SW 1271 (cell line): ENCODE results near the gene ABHD3.
"Not testable (repeated sequence)": the region's sequence is repeated elsewhere in the genome, so short reads cannot be mapped to it uniquely, and the experiment has no call there.

Experiments used
- DNase-seq, 2 experiments: peaks; one replicate each; lab custom pipeline; 2025; lab: John Stamatoyannopoulos, UW

Gene ABHD3

GRCh38 chr18:21703241-21703820 lies 1.2 kb downstream of the ABHD3 start:
- DNase-seq, result no peak

GRCh38 chr18:21702602-21703001 lies 2.0 kb downstream of the ABHD3 start:
- DNase-seq, result no peak

- no peak for DNase-seq
These were observed 3.0 kb downstream of the ABHD3 start for GRCh38 chr18:21701621-21702020.

DNA sequence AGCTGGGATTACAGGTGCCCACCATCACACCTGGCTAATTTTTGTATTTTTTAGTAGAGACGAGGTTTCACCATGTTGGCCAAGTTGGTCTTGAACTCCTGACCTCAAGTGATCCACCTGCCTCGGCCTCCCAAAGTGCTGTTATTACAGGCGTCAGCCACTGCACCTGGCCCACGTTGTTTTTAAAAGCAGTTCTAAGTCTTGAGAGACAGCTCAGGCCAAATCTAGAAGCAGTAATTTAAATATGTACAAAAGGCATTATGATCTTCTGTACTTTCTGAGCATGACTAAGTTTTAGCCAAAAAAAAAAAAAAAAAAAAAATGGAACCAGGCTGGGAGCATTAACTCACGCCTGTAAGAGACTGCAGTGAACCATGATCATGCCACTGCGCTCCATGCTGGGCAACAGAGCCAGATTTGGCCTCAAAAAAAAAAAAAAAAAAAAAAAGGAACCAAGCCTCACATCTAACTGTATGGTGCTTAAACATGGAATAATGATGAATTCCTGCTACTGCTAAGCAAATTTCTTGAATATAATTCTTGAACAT lies 4.0 kb downstream of the ABHD3 start:
- no peak for DNase-seq

- no peak for DNase-seq
These were observed 11.3 kb downstream of the ABHD3 start for GRCh38 chr18:21693322-21693721.

- DNase-seq, result no peak
These were observed 14.8 kb downstream of the ABHD3 start for GRCh38 chr18:21689736-21690135.

GRCh38 chr18:21686282-21687105 lies 18.1 kb downstream of the ABHD3 start:
- no peak for DNase-seq

- not testable (repeated sequence) for DNase-seq
These were observed 19.0 kb downstream of the ABHD3 start for GRCh38 chr18:21685556-21685981.

DNA sequence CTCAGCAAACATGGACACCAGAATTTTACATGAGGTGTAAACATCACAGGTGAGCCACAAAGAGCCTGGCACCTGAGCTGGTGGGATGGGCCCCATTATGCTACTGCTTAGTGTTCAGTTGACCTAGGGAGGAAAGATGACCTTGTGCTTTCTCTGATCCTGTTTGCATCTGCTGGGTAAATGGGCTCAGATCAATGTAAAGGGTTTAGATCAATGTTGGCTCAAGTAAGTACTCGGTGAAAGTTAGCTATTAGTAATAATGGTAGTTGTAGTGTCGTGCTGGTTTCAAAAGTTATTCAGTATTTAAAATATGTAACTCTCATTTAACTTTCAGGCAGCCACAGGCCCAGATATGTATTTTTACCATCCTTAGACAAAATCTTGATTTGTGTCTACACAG lies 19.8 kb downstream of the ABHD3 start:
- DNase-seq, result no peak

DNA sequence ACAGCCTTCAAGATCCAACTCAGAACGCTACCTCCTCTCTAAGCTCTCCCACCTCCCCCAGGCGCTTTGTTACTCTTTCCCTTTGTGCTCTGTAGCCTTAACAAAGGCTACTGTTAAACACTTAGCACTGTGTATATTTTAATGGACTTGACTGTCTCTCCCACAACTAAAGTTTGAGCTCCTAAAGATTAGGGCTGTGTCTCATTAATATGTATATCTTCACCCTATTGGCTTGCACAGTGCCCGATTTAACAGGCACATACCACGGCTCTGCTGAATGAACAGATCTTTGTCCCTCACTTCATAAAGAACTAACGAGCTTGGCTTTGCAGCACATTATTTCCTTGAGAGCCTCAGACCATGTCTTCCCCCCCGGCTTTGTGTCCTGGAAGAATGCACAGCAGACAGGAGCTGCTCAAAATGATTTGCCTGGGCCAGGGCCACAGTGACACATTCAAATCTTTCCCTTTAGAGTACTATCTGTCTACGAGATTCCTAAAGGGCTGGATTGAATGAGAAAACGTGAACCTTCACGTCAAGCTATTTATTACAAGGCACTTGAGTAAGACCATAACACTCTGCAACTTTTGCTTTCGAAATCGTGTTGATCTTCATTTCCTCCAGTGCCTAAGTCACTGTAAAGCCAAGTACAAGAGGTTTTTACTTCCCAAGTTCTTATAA lies 22.1 kb downstream of the ABHD3 start:
- DNase-seq, result no peak

GRCh38 chr18:21680161-21680560 lies 24.4 kb downstream of the ABHD3 start:
- DNase-seq, result no peak

- DNase-seq, result no peak
These were observed 25.7 kb downstream of the ABHD3 start for GRCh38 chr18:21678859-21679258.

GRCh38 chr18:21675354-21675753 lies 29.2 kb downstream of the ABHD3 start:
- DNase-seq, result not testable (repeated sequence)

- no peak for DNase-seq
These were observed 31.9 kb downstream of the ABHD3 start for GRCh38 chr18:21672521-21673267.

DNA sequence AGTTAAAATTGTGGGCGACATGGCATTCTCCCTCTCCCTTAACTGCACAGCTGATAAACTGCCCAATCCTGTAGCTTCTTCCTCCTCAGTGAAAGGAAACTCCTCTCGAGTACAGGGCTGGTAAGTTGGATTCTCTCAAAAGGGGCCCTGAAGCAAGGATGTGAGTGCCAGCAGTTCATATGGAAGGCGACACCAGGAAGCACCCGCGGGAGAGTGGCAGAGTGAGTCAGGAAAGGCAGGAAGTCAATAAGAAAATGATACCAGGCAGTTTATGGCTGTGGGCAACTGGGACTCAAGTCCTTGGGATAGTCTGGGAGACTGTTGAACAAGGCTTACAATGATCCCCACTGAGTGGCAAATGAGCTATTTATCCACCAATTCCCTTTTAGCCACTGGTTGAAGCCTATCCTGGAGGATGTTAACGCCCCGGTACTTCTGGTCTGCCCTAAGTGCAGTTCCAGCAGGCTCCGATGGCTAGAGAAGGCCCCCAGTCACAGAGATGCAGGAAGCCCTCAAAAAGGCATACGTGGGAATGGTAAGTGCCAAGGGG lies 34.8 kb downstream of the ABHD3 start:
- peak in 1 of 2 experiments; percentile 48 for DNase-seq

DNA sequence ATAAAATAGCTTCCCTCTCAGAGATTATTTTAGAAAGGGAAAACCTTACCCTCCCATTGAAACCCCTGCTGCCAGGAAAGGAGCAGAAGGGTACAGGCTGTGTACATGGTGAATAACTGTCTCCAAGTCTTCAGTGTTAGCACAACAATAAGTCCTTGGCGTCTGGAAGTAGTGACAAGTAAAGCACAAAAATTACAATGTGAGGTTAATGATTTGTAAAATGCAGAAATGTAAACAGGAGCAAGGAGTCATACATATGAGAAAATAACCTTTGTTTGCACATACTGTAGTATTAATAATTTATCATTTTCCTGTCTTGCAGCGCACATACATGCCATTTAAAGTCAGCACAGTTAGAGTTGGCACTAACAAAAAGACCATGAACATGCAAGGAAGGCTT lies 40.5 kb downstream of the ABHD3 start:
- no peak for DNase-seq

GRCh38 chr18:21663578-21663977 lies 41.0 kb downstream of the ABHD3 start:
- no peak for DNase-seq

- DNase-seq, result no peak
These were observed 42.0 kb downstream of the ABHD3 start for GRCh38 chr18:21662581-21662980.

DNA sequence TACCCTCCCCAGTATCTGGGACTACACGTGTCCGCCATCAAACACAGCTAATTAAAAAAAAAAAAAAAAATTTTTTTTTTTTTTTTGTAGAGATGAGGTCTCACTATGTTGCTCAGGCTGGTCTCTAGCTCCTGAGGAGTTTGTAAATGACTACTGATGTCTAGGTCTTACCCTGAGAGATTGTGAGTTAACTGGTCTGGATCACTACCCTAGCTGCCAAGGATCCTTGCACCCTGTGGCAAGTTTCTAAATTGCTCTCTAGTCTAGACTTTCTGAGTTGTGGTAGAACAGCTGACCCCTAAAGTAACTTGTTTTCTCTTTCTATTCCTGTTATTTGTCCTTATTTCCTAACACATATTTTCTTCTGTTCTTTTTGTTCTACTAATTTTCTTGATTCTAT lies 44.5 kb downstream of the ABHD3 start:
- DNase-seq, result no peak

- no peak for DNase-seq
These were observed 48.2 kb downstream of the ABHD3 start for GRCh38 chr18:21656402-21656801.

DNA sequence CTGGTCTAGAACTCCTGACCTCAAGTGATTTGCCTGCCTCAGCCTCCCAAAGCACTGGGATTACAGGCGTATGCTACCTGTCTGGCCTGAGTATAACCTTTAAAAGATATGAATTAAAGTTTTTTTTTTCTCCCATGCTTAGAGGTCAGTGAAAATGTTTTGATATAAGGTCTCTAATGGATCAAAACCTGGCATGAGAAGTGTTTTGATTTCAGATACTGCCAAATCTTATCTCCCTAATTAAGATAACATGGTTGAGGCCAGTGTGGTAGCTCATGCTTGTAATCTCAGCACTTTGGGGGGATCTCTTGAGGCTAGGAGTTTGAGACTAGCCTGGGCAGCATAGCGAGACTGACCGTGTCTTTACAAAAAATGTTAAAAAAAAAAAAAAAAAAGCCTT lies 51.2 kb downstream of the ABHD3 start:
- no peak for DNase-seq

- DNase-seq, result no peak
These were observed 52.5 kb downstream of the ABHD3 start for GRCh38 chr18:21652073-21652472.
